Breast epithelium (tissue), 4 donors: ENCODE data around the gene STK35. TPM values are rescaled to one million over a fixed set of nuclear protein-coding genes. Genes with fewer than 3 reads are reported as not detected.
A peak's percentile ranks its signal among the peaks of the same experiment; 100 is the strongest.

Experiments used
- DNase-seq, 2 donors: peaks; one replicate each; pipeline ENCODE4 v3.0.0-alpha.2; 2019; ENCODE audit warnings: low spot score in 2 of 2
- H3K27ac ChIP-seq, 2 donors: fragments of 200-600 bp; sonication (generic) in 1 of 2; one replicate each; pipeline ENCODE4 v1.5.1; 2016 to 2019; ENCODE audit warnings: mild to moderate bottlenecking in 1 of 2
- H3K27me3 ChIP-seq, 2 donors: fragments of 200-600 bp; sonication (generic) in 1 of 2; one replicate each; pipeline versions ENCODE4 v1.5.1 to v1.6.0; 2017 to 2019; ENCODE audit warnings: control low read depth in 1 of 2, mild to moderate bottlenecking in 1 of 2
- H3K36me3 ChIP-seq: fragments of 200-600 bp; one replicate; pipeline ENCODE4 v1.5.1; 2019
- H3K4me1 ChIP-seq, 2 donors: fragments of 200-600 bp; sonication (generic); one replicate each; pipeline ENCODE4 v1.5.1; 2016 to 2019; ENCODE audit warnings: control low read depth in 1 of 2
- H3K4me3 ChIP-seq, 3 donors: fragments of 200-600 bp; sonication (generic); 1 replicate in 2 of 3; 2 replicates in 1 of 3; pipeline ENCODE4 v1.5.1; 2016 to 2019; ENCODE audit warnings: mild to moderate bottlenecking in 3 of 3, moderate library complexity in 2 of 3
- H3K9me3 ChIP-seq, 2 donors: fragments of 200-600 bp; sonication (generic) in 1 of 2; one replicate each; pipeline ENCODE4 v1.5.1; 2016 to 2019; ENCODE audit warnings: control low read depth in 1 of 2
- CTCF ChIP-seq, 3 donors: fragments of 450-650 bp; IDR thresholded peaks; one replicate each; pipeline ENCODE4 v1.5.1; 2016 to 2017; ENCODE audit warnings: antibody characterized with exemption in 3 of 3, mild to moderate bottlenecking in 3 of 3, moderate library complexity in 3 of 3
- POLR2A ChIP-seq: fragments of 450-650 bp; IDR thresholded peaks from one replicate; pipeline ENCODE4 v1.6.1; 2016; ENCODE audit warnings: antibody characterized with exemption, mild to moderate bottlenecking, moderate library complexity
- POLR2AphosphoS5 ChIP-seq, 3 donors: sonication (generic); formaldehyde crosslinking; IDR thresholded peaks; one replicate each; pipeline ENCODE4 v1.6.1; 2017; ENCODE audit warnings: antibody characterized with exemption in 3 of 3
- intact Hi-C: fragments of 100-400 bp; cut with DNase I; formaldehyde crosslinking; loops from one replicate; pipeline ENCODE4 v1.15.1; 2023; ENCODE audit warnings: low total_unique reads
- total RNA-seq, 3 donors: library from RNA; depleted of rRNA; stranded (reverse); fragments of >200 nt; gene quantifications; one replicate each; pipeline ENCODE4 v1.1.0, GENCODE V29; 2016

Gene STK35
- total RNA-seq, 3 donors from 2014 or later: 15.2 to 26.3 (median 16.7) TPM

- peak overlapping the region in 1 of 2 donors; percentile 52 for H3K27ac ChIP-seq
- no peaks in the 10 kb centered on the region for H3K27me3 ChIP-seq
- H3K9me3 ChIP-seq: no peaks in the 10 kb centered on the region
- no peak for DNase-seq
- no peak for TF ChIP-seq POLR2A
- TF ChIP-seq CTCF (IDR thresholded peaks at IDR 0.05): no peak
- no peak for TF ChIP-seq POLR2AphosphoS5 (IDR thresholded peaks at IDR 0.05)
- intact Hi-C loops: loop anchor here (5.0 kb wide), 1 partner anchor 671 kb away; no protein-coding TSS in a partner anchor
- H3K4me1 ChIP-seq: peaks cover 14 to 27% of the 10 kb centered on the region in 2 donors
- no peaks in the 10 kb centered on the region for H3K36me3 ChIP-seq
- H3K4me3 ChIP-seq: no peak overlapping the region
Observed at GRCh38 chr20:2133318-2134183, 31.9 kb downstream of the STK35 start.

DNA sequence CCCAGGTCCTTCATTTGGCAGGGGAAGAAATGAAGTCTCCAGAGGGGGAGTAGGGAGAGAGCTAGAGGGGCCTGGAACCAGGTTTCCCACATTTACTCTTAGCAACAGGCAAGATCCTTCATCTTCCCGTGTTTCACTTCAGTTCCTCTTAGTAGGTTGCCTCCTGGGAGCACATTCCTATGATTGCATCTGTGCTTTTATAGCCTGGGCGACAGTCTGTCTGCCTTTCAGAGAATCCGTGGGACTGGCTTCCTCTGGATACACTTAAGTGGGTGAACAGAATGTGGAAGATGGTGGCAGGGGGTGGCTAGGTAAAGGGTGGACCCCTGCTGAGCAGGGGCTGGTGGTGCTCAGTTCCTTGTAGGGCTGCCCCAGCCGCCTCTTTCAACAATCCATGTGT is 33.4 kb downstream of the STK35 start:
- Histone ChIP-seq H3K27me3 (no peaks in the 10 kb centered on the region), H3K27ac (no peak overlapping the region), H3K9me3 (no peaks in the 10 kb centered on the region), H3K4me3 (no peak overlapping the region), H3K36me3 (no peaks in the 10 kb centered on the region), H3K4me1 (peaks cover 14 to 21% of the 10 kb centered on the region in 2 donors)
- intact Hi-C loops: no loop called here
- DNase-seq: no peak
- TF ChIP-seq POLR2A (no peak), POLR2AphosphoS5 (IDR thresholded peaks at IDR 0.05) (no peak), CTCF (IDR thresholded peaks at IDR 0.05) (no peak)

DNA sequence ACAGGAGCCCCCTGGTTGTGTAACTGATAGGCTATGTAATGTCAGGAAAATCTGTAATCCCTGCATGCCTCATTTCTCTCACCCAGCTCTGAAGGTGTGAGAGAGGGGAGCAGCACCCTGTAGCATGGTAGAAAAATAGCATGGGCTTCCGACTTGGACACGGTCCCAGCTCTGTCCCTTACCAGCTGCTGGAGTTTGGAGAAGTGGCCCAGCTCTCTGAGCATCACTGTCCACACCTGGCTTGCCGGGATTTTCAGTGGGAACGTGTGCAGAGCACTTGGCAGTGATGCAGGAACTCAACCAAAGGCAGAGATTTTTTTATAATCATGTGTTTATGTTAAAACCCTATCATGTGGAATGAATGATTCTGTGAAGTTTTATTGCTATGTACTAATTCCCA is 34.6 kb downstream of the STK35 start:
- no peaks in the 10 kb centered on the region for H3K36me3 ChIP-seq
- no peak for DNase-seq
- peaks cover 14 to 18% of the 10 kb centered on the region in 2 donors for H3K4me1 ChIP-seq
- no peak overlapping the region for H3K4me3 ChIP-seq
- H3K9me3 ChIP-seq: no peaks in the 10 kb centered on the region
- no peak overlapping the region for H3K27ac ChIP-seq
- H3K27me3 ChIP-seq: no peaks in the 10 kb centered on the region
- intact Hi-C loops: no loop called here
- TF ChIP-seq POLR2A: no peak
- TF ChIP-seq POLR2AphosphoS5 (IDR thresholded peaks at IDR 0.05): no peak
- TF ChIP-seq CTCF (IDR thresholded peaks at IDR 0.05): no peak

DNA sequence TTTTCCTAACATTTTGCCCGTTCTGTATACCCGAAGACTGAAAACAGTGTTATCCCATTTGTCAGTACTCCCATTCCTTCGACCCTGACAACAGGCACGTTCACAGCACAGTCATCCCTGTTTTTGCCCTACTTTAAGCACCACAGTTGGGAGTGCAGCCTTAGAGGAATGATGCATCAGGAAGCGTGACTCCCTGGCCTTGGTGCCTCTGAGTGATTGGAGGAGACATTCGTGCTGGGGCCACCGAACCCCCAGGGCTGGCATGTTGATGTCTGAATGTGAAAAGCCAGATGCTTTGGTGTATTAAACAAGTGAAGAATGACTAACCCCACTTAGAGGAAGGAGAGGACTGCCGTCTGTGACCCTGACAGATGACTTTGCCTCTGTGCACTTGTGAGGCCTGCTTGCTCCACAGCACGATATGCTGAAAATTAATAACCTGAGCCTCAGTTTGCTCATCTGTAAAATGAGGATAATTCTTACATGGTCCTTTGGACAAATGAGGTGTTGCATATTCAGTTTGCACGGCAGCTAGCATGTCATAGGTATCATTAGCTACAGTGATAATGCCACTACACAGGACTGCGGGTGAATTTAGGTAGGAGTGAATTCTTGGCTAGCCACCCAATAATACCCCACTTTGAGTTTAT is 36.0 kb downstream of the STK35 start:
- DNase-seq: no peak
- intact Hi-C loops: no loop called here
- Histone ChIP-seq H3K9me3 (no peaks in the 10 kb centered on the region), H3K27ac (no peak overlapping the region), H3K36me3 (no peaks in the 10 kb centered on the region), H3K27me3 (no peaks in the 10 kb centered on the region), H3K4me1 (peaks cover 11 to 13% of the 10 kb centered on the region in 2 donors), H3K4me3 (no peak overlapping the region)
- TF ChIP-seq CTCF (IDR thresholded peaks at IDR 0.05) (no peak), POLR2AphosphoS5 (IDR thresholded peaks at IDR 0.05) (no peak), POLR2A (no peak)

DNA sequence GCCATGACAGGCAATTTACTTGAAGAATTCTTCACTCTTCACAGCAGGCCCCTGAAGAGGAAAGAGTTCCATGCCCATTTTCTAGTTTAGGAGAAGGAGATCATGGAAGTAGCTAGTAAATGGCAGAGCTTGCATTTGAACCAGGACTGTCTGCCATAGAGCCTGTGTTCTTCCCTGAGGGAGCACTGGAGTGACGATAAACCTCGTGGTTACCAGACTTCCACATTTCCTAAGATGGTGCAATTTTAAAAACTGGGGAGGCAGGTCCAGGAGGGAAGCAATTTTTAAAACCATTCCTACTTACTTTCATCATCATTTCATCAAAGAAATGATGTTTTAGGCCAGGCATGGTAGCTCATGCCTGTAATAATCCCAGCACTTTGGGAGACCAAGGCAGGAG is 36.8 kb downstream of the STK35 start:
- peaks cover 6% of the 10 kb centered on the region in 2 donors for H3K4me1 ChIP-seq

More for the DNA sequence above, 36.8 kb downstream of the STK35 start:
- intact Hi-C loops: no loop called here
- Histone ChIP-seq H3K27ac (no peak overlapping the region), H3K27me3 (no peaks in the 10 kb centered on the region), H3K9me3 (no peaks in the 10 kb centered on the region), H3K36me3 (no peaks in the 10 kb centered on the region), H3K4me3 (no peak overlapping the region)
- no peak for TF ChIP-seq CTCF (IDR thresholded peaks at IDR 0.05)
- TF ChIP-seq POLR2AphosphoS5 (IDR thresholded peaks at IDR 0.05): no peak
- DNase-seq: no peak
